SH-SY5Y (cell line): Measurements from ENCODE around the gene RRBP1.

Experiments
- GATA2 ChIP-seq: IDR thresholded peaks from 2 replicates; pipeline ENCODE4 v1.6.1; 2011; ENCODE audit warnings: mild to moderate bottlenecking, low read depth, low read length
- GATA3 ChIP-seq: IDR thresholded peaks from 2 replicates; pipeline ENCODE4 v1.6.1; 2011; ENCODE audit warnings: low read depth, mild to moderate bottlenecking, low read length, moderate library complexity

DNA sequence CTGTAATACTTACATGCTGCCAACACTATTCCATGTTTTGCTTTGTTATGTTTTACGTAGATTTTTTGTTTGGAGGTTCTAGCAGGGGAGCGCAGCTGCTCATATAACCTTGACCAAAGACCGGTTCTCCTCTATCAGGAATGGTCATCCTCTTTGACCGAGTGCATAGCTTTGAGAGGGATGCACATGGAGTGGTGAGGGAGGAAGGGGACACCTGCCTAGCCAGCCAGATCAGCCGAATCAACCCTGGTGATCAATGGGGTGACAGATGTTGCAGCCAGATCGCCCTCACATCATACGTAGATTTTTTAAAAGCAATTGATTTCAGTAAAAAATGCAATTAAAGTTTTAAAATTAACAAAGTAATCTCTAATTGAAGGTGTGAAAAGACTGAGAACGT is 105.8 kb downstream of the RRBP1 start:
- TF ChIP-seq GATA2, result no peak
- no peak for TF ChIP-seq GATA3
